Measurements from ENCODE around the gene ZDHHC20.

- TF ChIP-seq CTCF (IDR thresholded peaks at IDR 0.05 in 2 of 3, conservative IDR thresholded peaks at IDR 0.05 in 1 of 3; ENCODE audit: borderline replicate concordance in 1 of 3, insufficient read depth in 1 of 3, low read depth in 2 of 3, low read length in 2 of 3) (no peak), POLR2A (IDR thresholded peaks at IDR 0.05; ENCODE audit: borderline replicate concordance, extremely low read depth, insufficient read depth, insufficient read length) (no peak), YY1 (IDR thresholded peaks at IDR 0.05; ENCODE audit: extremely low read depth, insufficient replicate concordance, low read depth, low read length) (no peak)
Observed at GRCh38 chr13:21336609-21337349, 122.3 kb downstream of the ZDHHC20 start.
